NCI-H146 (cell line): Measurements from ENCODE around the gene BUD31.
A peak's percentile ranks its signal among the peaks of the same experiment; 100 is the strongest.
"Not testable (repeated sequence)": the region's sequence is repeated elsewhere in the genome, so short reads cannot be mapped to it uniquely, and the experiment has no call there.

ENCODE experiments used
- DNase-seq: peaks from one replicate; lab custom pipeline; 2025; lab: John Stamatoyannopoulos, UW

Gene BUD31

GRCh38 chr7:99408379-99409191, at the start of gene BUD31, which contains the start of gene PDAP1:
BUD31 (plus strand) TSS chr7:99408969; CDS start chr7:99411093, 2,124 bp downstream.
PDAP1 (minus strand) TSS chr7:99408597; CDS start chr7:99408548, 49 bp downstream.
- peak; percentile 94 for DNase-seq

GRCh38 chr7:99359465-99360154, 49.2 kb upstream of the BUD31 start:
- no peak for DNase-seq

- no peak for DNase-seq
These were observed 46.0 kb upstream of the BUD31 start for GRCh38 chr7:99362801-99363200.

- DNase-seq = no peak
These were observed 45.5 kb upstream of the BUD31 start for GRCh38 chr7:99363286-99363685.

GRCh38 chr7:99365318-99366141, 43.2 kb upstream of the BUD31 start:
- no peak for DNase-seq

- no peak for DNase-seq
These were observed 42.1 kb upstream of the BUD31 start for GRCh38 chr7:99366646-99367045.

- DNase-seq = no peak
These were observed 39.9 kb upstream of the BUD31 start for GRCh38 chr7:99368750-99369389.

- no peak for DNase-seq
These were observed 38.9 kb upstream of the BUD31 start for GRCh38 chr7:99369767-99370391.

GRCh38 chr7:99371376-99371920, 37.3 kb upstream of the BUD31 start:
- DNase-seq = no peak

GRCh38 chr7:99372275-99373090, 36.3 kb upstream of the BUD31 start:
- DNase-seq = no peak

GRCh38 chr7:99373091-99374066, 35.4 kb upstream of the BUD31 start:
- DNase-seq = no peak

- DNase-seq = peak; percentile 79
These were observed 34.4 kb upstream of the BUD31 start, which contains the start of gene ARPC1B for GRCh38 chr7:99374111-99375064. ARPC1B (plus strand) TSS chr7:99374730; CDS start chr7:99385715, 10,985 bp downstream.

GRCh38 chr7:99375070-99375807, 33.5 kb upstream of the BUD31 start:
- peak; percentile 62 for DNase-seq

GRCh38 chr7:99379043-99379577, 29.7 kb upstream of the BUD31 start:
- DNase-seq = no peak

GRCh38 chr7:99379693-99380031, 29.1 kb upstream of the BUD31 start:
- DNase-seq = not testable (repeated sequence)

- DNase-seq = no peak
These were observed 28.5 kb upstream of the BUD31 start for GRCh38 chr7:99380032-99380822.
